ENCODE measurements around the gene OLFML3.
"Not testable (repeated sequence)": the region's sequence is repeated elsewhere in the genome, so short reads cannot be mapped to it uniquely, and the experiment has no call there.

The OLFML3 gene, protein sequence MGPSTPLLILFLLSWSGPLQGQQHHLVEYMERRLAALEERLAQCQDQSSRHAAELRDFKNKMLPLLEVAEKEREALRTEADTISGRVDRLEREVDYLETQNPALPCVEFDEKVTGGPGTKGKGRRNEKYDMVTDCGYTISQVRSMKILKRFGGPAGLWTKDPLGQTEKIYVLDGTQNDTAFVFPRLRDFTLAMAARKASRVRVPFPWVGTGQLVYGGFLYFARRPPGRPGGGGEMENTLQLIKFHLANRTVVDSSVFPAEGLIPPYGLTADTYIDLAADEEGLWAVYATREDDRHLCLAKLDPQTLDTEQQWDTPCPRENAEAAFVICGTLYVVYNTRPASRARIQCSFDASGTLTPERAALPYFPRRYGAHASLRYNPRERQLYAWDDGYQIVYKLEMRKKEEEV

DNA sequence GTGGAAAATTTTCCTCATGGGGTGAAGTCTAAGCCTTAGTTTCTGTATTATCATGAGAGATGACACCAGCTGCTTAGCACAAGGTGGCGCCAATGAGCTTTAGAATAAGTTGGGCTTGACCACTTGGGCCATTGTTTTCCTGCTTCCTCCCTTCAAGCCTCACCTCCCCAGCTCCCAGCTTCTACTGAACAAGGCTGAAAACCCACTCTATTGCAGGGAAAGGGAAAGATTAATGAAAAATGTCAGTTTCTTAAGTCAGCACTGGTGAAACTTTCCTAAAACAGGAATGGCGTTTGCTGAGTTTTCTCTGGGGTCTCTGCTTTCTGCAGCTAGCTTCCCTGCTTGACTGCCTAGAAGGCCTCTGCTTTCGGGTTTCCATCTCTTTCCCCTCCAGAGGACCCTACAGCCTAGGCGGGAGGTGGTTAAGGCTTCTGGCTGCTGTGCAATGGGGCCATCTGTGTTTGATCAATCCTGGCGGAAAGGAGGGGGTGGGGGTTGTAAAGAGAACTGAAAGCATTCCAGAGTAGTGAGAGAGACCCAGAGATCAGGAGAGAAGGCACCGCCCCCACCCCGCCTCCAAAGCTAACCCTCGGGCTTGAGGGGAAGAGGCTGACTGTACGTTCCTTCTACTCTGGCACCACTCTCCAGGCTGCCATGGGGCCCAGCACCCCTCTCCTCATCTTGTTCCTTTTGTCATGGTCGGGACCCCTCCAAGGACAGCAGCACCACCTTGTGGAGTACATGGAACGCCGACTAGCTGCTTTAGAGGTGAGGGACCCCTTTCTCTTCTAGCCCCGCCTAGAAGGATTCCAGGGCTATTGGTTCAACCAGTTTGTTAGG, at the start of gene OLFML3:
OLFML3 (plus strand) TSS at position 612 of the 840 bp plus-strand sequence; CDS start at position 655, 43 bp downstream.
- peak; percentile 57 for DNase-seq

DNA sequence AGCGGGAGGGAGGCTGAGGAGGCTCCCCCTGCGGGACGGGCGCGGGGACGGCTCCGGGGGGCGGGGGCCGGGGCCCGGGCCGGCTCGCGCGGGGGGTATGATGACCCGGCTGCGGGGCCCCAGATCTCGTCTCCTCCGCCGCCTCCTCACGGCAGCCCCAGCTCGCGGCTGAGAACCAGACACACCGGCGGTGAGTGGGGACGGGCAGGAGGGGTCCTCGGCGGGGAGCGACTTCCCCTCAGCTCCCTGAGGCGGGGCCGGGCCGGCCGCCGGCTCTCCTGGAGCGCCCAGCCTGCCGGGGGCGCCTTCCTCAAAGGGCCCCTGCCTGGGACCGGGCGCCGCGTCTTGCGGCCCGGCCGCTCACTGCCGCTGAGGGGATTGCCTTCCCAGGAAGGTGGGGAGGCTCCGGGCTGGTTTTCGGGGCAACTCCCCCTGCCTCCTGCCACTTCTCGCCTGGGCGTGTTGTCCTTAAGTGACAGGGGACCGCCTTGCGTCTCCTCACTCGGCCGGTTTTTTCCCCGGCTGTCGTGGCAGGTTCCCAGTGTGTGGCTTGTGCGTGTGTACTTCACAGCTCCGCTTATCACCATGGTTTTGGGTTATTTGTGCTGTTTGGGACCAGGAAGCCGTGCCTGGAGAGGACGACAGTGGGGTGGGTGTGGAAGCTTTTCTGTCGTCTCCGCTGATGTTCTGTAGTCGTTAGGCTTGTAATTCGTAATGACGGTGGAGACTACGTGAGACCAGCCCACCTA, 49.4 kb upstream of the OLFML3 start:
- DNase-seq, result no peak

DNA sequence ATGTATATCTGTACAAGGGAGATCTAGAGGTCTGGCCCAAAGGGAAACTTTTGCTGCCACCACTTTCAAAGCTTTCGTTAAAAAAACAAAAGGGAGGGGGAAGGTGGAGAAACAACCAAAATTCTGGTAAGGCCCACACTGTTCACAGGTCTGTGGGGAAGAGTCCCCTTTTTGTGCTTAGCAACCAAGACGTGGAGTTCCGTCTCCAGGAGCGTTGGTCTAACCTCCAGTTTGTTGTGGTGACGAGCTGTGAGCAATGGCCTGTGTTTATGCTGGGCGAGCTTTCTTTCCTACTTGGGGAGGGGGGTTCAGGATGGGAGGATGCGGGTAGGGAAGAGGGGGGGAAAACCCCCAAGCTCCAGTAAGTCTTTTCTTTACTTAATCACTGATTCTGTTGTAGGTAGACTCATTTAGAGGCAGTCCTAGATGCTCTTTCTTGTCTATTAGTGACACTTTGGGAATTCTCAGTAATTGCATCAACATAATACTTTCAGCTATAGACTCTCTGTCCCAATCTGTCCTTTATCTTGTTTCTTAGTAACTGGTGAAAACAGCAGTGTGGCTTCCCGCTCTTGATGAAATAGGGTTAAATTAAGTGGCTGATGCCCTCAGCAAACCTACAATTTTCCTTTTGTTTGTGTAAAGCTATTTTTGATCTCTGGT, 48.6 kb upstream of the OLFML3 start:
- DNase-seq, result no peak

DNA sequence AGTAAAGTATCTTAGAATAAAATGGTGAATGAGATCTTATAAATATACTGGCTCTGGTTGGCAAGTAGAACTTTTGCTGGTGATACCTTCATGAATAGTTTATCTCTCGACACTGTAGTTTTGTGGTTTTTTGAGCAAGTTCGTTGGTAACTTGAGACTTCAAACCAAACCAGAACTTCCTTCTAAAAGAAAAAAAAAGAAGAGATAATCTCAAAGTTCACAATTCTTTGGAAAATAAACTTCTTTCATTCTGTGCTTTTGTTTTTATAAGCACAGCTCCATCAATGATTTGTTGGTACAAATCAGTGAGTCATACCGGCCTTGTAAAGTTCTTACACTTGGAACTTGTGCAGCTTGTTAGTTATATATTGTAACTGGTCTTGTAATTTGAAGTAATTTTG, 47.8 kb upstream of the OLFML3 start:
- DNase-seq, result no peak

GRCh38 chr1:113934006-113934405, 45.3 kb upstream of the OLFML3 start:
- no peak for DNase-seq

DNA sequence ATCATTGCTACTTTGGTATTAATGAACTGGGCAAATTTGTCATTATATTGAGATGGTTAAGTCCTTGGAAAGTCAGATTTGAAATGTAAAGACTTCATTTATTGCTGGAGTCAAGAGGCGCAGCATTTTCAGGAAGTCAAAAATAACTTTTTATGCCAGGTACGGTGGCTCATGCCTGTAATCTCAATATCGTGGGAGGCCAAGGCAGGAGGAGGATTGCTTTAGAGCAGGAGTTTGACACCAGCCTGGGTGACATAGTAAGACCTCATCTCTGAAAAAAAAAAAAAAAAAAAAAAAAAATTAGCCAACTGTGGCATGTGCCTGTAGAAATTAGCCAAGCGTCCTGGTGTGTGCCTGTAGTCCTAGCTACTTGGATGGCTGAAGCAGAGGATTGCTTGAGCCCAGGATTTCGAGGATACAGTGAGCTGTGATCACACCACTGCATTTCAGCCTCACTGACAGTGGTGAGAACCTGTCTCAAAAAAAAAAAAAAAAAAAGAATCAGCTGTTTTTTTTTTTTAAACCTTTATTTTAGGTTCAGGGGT, 44.7 kb upstream of the OLFML3 start:
- DNase-seq, result no peak

DNA sequence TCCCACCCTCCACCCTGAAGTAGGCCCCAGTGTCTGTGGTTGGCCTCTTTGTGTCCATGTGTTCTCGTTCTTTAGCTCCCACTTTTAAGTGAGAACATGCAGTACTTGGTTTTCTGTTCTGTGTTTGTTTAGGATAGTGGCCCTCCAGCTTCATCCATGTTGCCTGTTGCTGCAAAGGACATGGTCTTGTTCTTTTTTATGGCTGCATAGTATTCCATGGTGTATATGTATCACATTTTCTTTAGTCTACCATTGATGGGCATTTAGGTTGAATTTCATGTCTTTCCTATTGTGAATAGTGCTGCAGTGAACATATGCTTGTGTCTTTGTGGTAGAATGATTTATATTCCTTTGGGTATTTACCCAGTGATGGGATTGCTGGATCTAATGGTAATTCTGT, 44.1 kb upstream of the OLFML3 start:
- no peak for DNase-seq

GRCh38 chr1:113935970-113936369, 43.3 kb upstream of the OLFML3 start:
- no peak for DNase-seq

DNA sequence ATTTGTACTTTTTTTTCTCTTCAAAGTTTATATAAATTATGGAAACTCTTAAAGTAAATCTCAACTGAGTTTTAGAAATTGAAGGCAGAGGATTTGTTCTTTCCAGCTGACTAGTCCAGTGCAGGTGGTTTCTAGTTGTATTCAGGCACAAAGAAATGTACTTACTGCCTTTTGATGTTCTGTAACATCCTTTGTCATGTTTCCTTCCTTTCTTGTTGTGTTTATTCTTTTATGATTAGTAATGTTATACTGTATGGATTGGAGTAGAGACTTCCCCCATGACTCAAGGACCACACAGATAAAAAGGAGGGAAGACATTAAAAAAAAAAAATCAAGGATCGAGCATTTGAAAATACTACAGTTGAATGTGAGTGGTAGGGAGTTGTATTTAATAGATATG, 42.1 kb upstream of the OLFML3 start:
- DNase-seq, result no peak

DNA sequence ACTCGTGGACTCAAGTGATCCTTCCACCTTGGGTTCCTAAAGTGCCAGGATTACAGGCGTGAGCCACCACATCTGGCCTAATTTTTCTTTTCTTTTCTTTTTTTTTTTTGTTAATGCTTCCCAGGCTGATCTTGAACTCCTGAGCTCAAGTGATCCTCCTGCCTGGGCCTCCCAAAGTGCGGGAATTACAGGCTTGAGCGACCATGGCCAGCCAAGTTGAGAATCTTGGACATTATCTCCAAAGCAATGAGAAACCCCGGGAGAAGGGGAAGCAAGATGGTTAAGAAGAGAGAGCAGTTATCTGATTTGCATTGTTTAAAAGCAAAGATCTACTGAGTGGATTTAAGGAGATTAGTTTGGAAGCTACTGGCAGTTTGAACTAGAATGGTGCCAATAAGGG, 41.1 kb upstream of the OLFML3 start:
- DNase-seq, result no peak

GRCh38 chr1:113940365-113941244, 38.7 kb upstream of the OLFML3 start:
- DNase-seq, result no peak

GRCh38 chr1:113941245-113941559, 38.1 kb upstream of the OLFML3 start:
- DNase-seq, result no peak

DNA sequence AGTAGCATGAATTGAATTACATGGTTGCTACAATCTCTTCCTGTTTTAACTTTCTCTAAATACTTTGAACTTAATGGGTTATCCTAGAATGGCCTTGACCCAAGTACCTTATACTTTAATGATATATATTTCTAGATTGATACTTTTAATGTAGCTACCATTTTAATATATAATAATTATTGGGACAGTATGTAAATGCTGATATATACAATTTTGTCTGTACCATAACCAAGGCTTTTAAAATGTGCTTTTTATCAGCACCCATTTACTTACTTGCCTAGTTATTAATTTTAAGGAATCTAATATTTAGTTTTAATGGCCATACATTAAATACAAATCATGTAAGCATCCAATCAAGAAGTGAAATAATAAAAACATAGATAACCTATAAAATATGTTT, 36.7 kb upstream of the OLFML3 start:
- DNase-seq, result no peak

- no peak for DNase-seq
These were observed 36.1 kb upstream of the OLFML3 start for GRCh38 chr1:113943028-113943811.

GRCh38 chr1:113945329-113945728, 33.9 kb upstream of the OLFML3 start:
- DNase-seq, result no peak

DNA sequence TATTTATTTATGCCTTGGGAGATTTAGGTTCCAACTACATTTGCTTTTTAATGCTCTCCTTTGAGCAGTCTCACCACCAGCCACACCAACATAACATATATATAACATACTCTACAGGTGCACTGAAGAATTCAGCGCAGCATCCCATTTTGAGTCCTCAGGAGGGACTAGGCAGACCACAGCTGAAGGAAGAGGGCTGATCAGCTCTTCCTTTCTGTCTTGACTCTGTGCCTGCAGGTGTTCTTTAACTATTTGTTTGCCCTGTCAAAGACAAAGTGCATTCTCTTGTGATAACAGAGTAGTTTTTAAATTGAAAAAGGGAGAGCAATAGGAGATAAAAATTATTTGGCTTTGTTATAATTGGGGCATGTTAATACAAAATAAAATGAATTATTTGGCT, 33.2 kb upstream of the OLFML3 start:
- no peak for DNase-seq

DNA sequence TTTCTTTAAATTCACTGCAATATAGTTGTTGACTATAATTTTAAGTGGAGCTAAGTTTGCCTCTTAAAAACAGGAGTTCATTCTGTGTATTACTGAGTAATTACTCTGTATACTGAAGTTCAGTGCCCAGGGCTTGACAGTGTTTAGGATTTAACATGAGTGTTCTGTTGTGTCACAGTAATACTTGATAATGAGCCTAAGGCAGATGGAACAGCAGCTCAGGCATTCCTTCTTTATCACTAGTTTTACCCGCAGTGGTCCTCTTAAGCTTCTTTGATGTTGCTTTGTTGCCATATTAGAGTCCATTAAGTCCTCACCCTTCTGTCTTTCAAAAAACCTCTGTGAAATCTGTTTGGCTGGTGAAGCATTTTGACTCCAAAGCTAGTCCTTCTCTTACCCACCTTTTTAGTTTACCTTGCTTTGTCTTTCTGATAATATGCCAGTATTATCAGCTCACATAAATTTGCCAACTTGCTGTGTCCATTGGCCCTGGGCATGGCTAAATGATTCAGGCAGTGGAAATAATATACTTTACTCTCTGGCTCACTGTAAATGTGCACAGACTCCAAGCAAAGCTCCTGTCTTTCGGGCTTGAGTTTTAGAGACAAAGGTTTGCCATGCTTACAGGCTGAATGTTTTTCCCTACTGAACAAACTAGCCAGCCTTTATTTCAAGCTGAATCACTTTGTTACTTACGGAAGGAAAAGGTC, 32.4 kb upstream of the OLFML3 start:
- no peak for DNase-seq

DNA sequence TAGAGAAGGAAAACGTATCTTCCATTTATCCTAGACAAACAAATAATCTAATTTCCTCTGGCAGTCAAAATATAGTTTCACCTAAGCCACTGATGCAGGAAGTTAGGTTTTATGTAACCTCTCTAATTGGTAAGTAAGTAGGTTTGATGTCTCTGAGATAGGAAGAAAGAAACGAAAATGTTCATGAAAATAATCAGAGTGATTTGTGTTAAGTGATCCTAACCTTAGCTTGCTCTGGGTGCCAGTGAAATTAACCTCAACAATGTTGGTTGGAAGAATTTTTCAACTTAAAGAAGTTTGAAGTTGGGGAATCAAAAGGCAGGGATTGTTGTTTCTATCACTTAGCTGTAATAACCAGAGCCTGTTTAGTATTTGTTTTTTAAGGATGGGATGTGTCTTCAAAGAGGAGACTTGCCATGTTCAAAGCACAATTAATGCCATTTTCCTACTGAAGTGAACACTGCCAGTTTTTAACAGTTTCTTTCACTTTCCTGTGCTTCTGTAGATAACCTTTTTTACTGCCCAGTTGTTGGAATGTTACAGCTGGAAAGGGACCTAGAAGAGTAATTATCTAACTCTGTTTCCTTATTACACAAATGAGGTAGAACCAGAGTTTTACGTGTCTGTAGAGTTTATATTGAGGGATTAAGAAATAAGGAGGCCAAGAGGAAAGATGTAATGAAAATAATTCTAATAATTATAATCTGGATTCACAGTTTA, 31.7 kb upstream of the OLFML3 start:
- no peak for DNase-seq

- DNase-seq, result not testable (repeated sequence)
These were observed 31.1 kb upstream of the OLFML3 start for GRCh38 chr1:113948151-113948550.

All from NCI-H2029 treated with DMSO at 0.1 percent for 48 hours (cell line).